NCI-H146 (cell line): ENCODE results near the gene PSMG2.
A peak's percentile ranks its signal among the peaks of the same experiment; 100 is the strongest.

Experiments used
- DNase-seq: peaks from one replicate; lab custom pipeline; 2025; lab: John Stamatoyannopoulos, UW

The PSMG2 gene

DNA sequence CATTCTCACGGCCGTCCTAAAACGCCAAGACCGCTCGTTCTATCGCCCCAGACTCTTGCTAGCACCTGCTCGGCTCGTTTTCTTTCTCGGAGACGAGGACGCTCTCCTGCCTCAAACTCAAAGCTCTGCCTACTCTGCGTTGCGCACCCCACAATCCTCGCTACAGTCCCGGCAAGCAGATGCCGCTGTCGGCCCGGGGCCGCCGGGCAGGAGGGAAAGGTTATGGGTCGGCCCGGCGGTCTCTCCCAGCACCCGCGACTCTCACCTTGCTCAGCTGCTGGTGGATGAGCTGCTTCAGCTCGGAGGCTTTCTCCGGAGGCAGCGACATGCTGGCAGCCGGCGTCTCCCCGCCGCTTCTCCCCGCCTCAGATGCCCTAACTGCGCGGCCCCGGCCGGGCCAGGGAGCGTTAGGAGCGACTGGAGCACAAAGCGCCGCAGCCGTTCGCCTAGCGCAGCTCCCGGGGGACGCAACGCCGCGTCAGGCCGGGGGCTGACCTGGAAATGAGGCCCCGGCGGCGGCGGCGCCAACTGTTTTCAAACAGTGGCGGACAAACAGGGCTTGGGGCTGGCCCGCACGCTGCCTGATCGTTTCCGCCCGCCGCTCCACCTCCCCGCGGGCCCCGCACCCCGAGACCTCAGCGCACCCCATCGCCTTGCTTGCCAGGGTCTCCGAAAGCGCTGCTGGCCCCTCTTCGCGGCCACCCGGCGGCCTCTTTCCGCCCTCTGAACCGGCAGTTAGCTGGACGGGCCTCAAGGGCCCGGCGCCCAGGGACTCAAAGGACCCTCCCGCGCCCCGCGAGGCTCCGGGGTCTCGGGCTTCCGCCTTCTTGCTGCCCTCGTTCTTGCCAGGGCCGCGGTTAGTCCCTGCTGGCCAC, at the start of gene PSMG2, which contains the start of gene CEP76:
TSS of gene PSMG2 (plus strand) at position 822 of the 875 bp plus-strand sequence. CDS start 66 bp downstream, outside the sequence.
TSS of gene CEP76 (minus strand) at position 503 of the 875 bp plus-strand sequence. CDS start at position 328, 175 bp downstream.
- DNase-seq, result peak; percentile 96

GRCh38 chr18:12654971-12655370, 47.9 kb upstream of the PSMG2 start:
- no peak for DNase-seq

- peak; percentile 32 for DNase-seq
These were observed 46.3 kb upstream of the PSMG2 start for GRCh38 chr18:12656605-12656937.

DNA sequence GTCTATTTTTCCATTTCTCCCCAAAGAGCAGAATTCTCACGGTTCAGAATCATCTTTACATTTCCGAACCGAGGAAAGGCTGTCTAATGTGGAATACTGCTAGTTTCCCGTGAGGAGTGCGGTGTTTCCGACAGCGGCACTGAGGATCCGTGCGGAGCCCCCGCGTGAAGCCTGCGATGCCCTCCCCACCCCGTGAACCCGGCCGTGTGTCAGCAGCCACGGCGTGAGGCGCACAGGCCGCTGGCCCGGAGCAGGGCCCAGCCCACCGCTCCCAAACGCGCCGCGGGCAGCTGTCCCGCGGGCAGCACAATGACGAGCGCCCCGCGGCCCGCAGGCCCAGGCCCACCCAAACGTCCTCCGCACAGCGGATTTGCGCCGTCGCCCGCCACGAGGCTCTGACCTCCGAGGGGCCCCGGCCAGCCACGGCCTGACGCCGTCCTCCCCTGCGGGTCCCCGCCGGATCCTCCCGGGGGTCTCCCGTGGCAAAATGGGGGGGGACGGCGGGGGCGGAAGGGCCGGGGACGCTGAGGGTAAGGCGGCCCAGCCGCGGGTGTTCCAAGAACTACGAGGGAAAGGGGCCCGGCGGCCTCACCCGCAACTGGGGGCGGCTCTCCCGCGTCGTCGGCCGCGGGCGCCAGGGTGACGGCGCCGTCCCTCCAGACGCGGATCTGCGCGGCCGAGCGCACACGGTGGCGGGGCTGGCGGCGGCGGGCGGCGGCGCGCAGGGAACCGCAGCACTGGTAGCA, 45.7 kb upstream of the PSMG2 start:
- DNase-seq, result peak; percentile 54

GRCh38 chr18:12657684-12658425, 45.0 kb upstream of the PSMG2 start, which contains the start of gene SPIRE1:
SPIRE1 (minus strand) TSS chr18:12658107; CDS start chr18:12657866, 241 bp downstream.
- DNase-seq, result peak; percentile 92

DNA sequence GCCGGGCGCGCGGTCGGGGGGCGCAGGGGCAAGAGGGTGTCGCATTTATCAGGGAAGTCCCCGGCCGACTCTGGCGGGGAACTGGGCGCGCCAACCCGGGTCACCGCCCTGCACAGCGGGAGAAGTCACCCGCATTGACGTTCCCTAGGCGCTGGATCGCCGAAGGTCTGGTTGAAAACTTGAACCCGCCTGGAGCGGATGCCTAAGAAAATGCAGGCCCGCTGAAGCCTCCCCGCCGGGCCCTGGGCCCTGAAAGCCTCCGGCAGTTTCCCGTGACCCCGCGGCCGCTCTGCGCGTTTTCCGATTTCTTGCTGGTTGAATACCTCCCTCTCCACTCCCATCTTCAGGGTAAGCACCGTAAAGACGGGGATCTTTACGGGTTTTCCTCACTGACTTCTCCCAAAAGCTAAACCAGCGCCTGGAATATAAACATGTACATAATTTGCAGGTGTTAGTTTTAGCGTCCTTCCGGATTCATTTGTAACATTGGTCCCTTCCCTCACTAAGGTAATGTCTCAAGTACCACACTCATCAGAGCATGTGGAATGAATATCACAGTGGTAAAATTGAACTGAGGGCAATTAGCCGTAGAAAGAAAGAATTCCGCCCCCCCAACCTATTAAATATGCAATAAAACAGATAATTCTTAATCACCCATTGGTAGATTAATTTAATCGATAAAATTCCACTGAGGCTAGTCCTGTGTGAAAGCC, 44.3 kb upstream of the PSMG2 start:
- peak; percentile 79 for DNase-seq

DNA sequence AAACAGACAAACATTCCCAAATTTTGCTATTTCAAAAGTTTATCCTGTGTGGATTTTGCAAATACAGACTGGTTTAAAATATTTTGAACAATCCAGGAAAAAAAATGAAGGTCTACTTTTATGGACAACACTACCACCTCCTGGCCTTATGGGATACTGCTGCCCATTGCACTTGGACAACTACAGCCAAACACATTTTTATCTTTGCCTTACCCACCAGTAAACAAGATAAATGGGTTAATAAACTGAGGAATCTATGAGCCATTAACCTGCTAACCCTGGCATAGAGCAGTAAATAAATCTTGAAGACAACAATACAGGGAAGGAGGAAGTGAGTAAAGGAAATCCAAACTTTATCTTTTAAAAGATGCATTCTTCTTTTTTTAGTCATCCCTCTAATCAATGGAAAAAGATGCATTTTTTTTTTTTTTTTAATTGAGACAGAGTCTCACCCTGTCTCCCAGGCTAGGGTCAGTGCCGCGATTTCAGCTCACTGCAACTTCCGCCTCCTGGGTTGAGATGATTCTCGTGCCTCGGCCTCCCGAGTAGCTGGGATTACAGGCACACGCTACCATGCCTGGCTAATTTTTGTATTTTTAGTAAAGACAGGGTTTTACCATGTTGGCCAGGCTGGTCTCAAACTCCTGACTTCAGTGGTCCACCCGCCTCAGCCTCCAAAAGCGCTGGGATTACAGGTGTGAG, 42.8 kb upstream of the PSMG2 start:
- DNase-seq, result peak; percentile 71

DNA sequence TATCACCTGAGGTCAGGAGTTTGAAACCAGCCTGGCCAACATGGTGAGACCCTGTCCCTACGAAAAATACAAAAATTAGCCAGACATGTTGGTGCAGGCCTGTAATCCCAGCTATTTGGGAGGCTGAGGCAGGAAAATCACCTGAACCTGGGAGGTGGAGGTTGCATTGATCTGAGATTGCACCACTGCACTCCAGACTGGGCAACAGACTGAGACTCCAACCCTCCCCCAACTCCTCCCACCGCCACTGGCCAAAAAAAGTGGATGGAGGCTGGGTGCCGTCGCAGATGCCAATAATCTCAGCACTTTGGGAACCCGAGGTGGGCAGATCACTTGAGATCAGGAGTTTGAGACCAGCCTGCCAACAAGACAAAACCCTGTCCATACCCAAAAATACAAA, 34.8 kb upstream of the PSMG2 start:
- no peak for DNase-seq

DNA sequence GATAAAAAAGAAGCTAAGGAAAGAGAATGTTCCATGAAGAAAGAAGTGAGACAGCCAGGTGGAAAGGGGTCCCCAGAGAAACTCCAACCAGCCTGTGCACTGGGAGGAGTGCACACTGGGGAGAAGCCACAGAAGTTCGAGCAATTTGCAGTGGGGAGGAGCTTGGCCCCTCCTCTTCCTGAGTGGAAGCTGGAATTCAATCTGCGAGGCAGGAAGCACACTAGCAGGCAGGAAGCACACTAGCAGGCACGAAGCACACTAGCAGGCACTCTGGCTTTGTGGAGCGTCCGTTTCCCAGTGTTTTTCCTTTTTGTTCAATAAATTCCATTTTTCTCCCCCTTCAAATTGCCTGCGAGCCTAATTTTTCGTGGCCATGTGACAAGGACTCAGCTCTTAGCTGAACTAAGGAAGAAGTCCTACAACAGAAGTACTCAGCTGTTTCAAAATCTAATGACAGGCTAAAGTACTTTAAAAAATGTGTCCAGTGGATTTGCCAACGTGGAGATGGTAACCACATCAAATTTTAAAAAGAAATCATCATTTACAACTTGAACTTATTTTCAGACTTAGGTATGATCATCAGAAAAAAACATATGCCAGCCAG, 23.6 kb upstream of the PSMG2 start:
- DNase-seq, result no peak

DNA sequence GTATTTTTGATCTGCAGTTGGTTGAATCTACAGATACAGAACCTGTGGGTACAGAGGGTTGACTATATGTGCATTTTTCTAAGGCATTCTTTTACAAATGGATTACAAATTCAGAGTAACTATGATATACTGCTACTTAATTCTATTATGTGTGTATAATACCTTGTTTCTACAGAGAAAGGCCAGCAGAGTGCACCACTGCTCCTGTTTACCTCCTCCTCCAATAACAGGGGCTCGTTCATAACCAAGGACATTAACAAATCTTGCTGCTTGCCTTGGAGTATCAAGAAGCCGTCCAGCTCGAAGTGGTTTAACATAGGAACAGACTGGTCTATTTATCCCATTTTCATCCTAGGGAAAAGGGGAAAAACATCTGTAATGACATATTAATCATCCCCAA, 16.7 kb upstream of the PSMG2 start:
- no peak for DNase-seq

- no peak for DNase-seq
These were observed 13.5 kb upstream of the PSMG2 start for GRCh38 chr18:12689256-12689850.

GRCh38 chr18:12692206-12692605, 10.6 kb upstream of the PSMG2 start:
- no peak for DNase-seq

- DNase-seq, result no peak
These were observed 8.8 kb upstream of the PSMG2 start for GRCh38 chr18:12694032-12694431.

GRCh38 chr18:12699747-12700146, 3.1 kb upstream of the PSMG2 start:
- DNase-seq, result no peak

DNA sequence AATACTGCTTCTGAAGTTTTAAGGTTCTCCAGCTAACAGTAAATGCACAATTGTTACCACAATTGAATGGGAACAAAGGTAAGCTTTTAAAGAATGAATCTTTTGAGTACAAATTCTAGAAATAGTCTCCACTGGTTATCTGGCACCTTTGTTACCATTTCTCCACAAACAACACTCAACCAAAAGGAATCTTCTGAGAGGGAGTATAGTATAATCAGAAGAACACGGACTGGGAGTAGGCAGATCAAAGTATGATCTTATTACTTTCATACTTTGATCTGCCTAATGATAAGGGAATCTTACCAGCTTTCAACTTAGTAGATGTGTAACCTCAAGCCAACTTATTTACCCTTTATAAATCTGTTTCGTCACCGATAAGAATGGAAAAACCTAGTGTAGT, 1.7 kb upstream of the PSMG2 start:
- no peak for DNase-seq

DNA sequence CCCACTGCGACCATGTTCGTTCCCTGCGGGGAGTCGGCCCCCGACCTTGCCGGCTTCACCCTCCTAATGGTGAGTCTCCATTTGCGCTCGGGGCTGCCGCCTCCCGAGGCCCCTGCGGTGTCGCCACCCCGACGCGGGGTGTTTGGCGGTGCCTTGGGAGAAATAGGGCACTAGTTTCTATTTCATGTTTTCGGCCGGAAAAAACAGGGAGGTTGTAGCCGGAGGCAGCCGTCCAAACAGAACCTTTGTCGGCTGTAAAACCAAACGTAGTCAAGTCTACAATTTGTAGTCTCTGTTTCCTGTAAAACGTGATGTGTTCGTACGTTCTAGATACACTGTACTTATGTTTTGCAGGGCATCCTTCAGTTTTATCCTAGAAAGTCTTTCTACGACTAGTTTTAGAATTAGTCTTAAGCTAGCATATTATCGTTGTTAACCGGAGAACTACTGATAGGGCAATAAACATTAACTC, 290 bp downstream of the PSMG2 start:
- DNase-seq, result no peak

GRCh38 chr18:12703664-12704063, 822 bp downstream of the PSMG2 start:
- DNase-seq, result peak; percentile 56

DNA sequence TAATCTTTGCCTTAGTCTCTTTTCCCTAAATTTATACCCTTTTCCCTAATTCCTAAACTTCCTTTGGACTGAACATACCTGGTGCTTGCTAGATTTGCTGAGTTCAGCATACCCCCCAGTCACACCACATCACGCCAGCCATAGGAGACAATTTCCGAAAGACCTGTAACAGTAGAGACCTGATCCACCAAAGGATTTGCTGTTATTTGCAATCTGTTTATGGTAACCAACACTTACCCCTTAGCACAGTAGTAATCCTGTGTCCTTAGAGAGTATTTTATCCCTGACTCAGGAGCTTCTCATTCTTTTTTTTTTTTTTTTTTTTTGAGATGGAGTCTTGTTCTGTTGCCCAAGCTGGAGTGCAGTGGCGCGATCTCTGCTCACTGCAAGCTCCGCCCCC, 8.6 kb downstream of the PSMG2 start:
- DNase-seq, result no peak

- no peak for DNase-seq
These were observed 18.8 kb downstream of the PSMG2 start for GRCh38 chr18:12721495-12722275.
